Panc1 (cell line): ENCODE results near the gene RCL1. TPM values are rescaled to one million over a fixed set of nuclear protein-coding genes. Genes with fewer than 3 reads are reported as not detected.

Source experiments
- ATAC-seq: fragments of 200-7000 bp; cut with Tn5 transposase; 2 replicates; pipeline ENCODE4 v1.9.1; 2020; ENCODE audit warnings: mild to moderate bottlenecking, moderate library complexity
- BruUV-seq: library from RNA; stranded (reverse); fragments of 400-500 nt; replicated peaks from 2 replicates; lab custom pipeline; 2021; lab: Mats Ljungman, UMichigan
- CTCF ChIA-PET: fragments of 300-600 bp; sonication (Branson Sonifier 250); formaldehyde crosslinking; loops from one replicate; lab custom pipeline; 2022; ENCODE audit warnings: antibody characterized with exemption; lab: Charles Lee
- POLR2A ChIA-PET: fragments of 300-600 bp; sonication (Branson Sonifier 250); formaldehyde crosslinking; loops from one replicate; lab custom pipeline; 2022; ENCODE audit warnings: antibody characterized with exemption; lab: Charles Lee
- DNase-seq: peaks from one replicate; pipeline ENCODE4 v3.0.0-alpha.2; 2010; ENCODE audit warnings: low read depth, low spot score
- H3K27ac ChIP-seq: 2 replicates; pipeline ENCODE4 v1.5.1; 2011; ENCODE audit warnings: mild to moderate bottlenecking, low read length, inconsistent platforms
- H3K27me3 ChIP-seq: fragments of 200-500 bp; sonication (Bioruptor generic); 2 replicates; pipeline ENCODE4 v1.6.0; 2014; ENCODE audit warnings: low read length, inconsistent platforms; ENCODE audit not compliant: control insufficient read depth, insufficient read depth
- H3K36me3 ChIP-seq: fragments of 200-500 bp; sonication (Bioruptor generic); 2 replicates; pipeline ENCODE4 v1.5.1; 2014; ENCODE audit warnings: inconsistent platforms, mild to moderate bottlenecking, low read length, moderate library complexity; ENCODE audit not compliant: control insufficient read depth, insufficient read depth
- H3K4me1 ChIP-seq: 2 replicates; pipeline ENCODE4 v1.5.1; 2011; ENCODE audit warnings: inconsistent platforms, mild to moderate bottlenecking, low read length, moderate library complexity; ENCODE audit not compliant: control insufficient read depth, insufficient read depth
- H3K4me3 ChIP-seq, 2 experiments: 2 replicates each; pipeline ENCODE4 v1.5.1; 2011 to 2012; ENCODE audit warnings: low read depth in 2 of 2, low read length in 2 of 2, mild to moderate bottlenecking in 2 of 2, inconsistent platforms in 1 of 2, moderate library complexity in 1 of 2
- H3K9me3 ChIP-seq: fragments of 200-500 bp; sonication (Bioruptor generic); 2 replicates; pipeline ENCODE4 v1.5.1; 2014; ENCODE audit warnings: low read depth, mild to moderate bottlenecking, inconsistent platforms, low read length, moderate library complexity; ENCODE audit not compliant: control insufficient read depth, insufficient read depth
- POLR2AphosphoS5 ChIP-seq: IDR thresholded peaks from 2 replicates; pipeline ENCODE4 v1.6.1; 2012; ENCODE audit warnings: mild to moderate bottlenecking, low read depth, low read length, moderate library complexity
- SIN3A ChIP-seq: IDR thresholded peaks from 2 replicates; pipeline ENCODE4 v1.6.1; 2012; ENCODE audit warnings: low read depth, mild to moderate bottlenecking, low read length, moderate library complexity, borderline replicate concordance; ENCODE audit not compliant: insufficient read depth
- TCF7L2 ChIP-seq: IDR thresholded peaks from 2 replicates; pipeline ENCODE4 v1.6.1; 2011; ENCODE audit warnings: mild to moderate bottlenecking, low read depth, low read length, inconsistent platforms
- in situ Hi-C: cut with HindIII; loops from 2 replicates; pipeline ENCODE4 v1.10.0; 2016; ENCODE audit warnings: low sequenced_read_pairs, low pct_unique_long_range_greater_than_20kb
- intact Hi-C: fragments of 100-400 bp; cut with micrococcal nuclease; formaldehyde crosslinking; loops from one replicate; pipeline ENCODE4 v1.10.0; 2022; ENCODE audit not compliant: unreplicated experiment
- total RNA-seq: library from RNA; stranded (reverse); gene quantifications from one replicate; pipeline ENCODE4 v1.2.1, GENCODE V29; 2021; ENCODE audit not compliant: unreplicated experiment
- TF ChIP-seq, protein P1 (sequence below), 2 experiments: IDR thresholded peaks; 2 replicates each; pipeline ENCODE4 v1.6.1; 2011 to 2012; ENCODE audit warnings: low read depth in 2 of 2, control low read depth in 1 of 2, low read length in 1 of 2, mild to moderate bottlenecking in 1 of 2, moderate library complexity in 1 of 2; ENCODE audit not compliant: insufficient read depth in 1 of 2
- TF ChIP-seq, protein P2 (sequence below): fragments of 450-650 bp; IDR thresholded peaks from 2 replicates; pipeline ENCODE4 v1.5.1; 2017; ENCODE audit warnings: mild to moderate bottlenecking

The RCL1 gene
- total RNA-seq, 1 experiment from 2014 or later = 11.2 TPM

GRCh38 chr9:4886698-4887097 is 94.0 kb downstream of the RCL1 start:
- intact Hi-C loops (no loop called here), in situ Hi-C loops (no loop called here)
- Histone ChIP-seq H3K27ac (no peak overlapping the region), H3K9me3 (no peaks in the 10 kb centered on the region), H3K27me3 (no peaks in the 10 kb centered on the region), H3K4me1 (no peaks in the 10 kb centered on the region), H3K4me3 (no peak overlapping the region), H3K36me3 (no peaks in the 10 kb centered on the region)
- CTCF ChIA-PET = no interaction called here
- DNase-seq (no peak), ATAC-seq (no peak)
- TF ChIP-seq TCF7L2 (no peak), SIN3A (no peak)
- TF ChIP-seq, protein P1, sequence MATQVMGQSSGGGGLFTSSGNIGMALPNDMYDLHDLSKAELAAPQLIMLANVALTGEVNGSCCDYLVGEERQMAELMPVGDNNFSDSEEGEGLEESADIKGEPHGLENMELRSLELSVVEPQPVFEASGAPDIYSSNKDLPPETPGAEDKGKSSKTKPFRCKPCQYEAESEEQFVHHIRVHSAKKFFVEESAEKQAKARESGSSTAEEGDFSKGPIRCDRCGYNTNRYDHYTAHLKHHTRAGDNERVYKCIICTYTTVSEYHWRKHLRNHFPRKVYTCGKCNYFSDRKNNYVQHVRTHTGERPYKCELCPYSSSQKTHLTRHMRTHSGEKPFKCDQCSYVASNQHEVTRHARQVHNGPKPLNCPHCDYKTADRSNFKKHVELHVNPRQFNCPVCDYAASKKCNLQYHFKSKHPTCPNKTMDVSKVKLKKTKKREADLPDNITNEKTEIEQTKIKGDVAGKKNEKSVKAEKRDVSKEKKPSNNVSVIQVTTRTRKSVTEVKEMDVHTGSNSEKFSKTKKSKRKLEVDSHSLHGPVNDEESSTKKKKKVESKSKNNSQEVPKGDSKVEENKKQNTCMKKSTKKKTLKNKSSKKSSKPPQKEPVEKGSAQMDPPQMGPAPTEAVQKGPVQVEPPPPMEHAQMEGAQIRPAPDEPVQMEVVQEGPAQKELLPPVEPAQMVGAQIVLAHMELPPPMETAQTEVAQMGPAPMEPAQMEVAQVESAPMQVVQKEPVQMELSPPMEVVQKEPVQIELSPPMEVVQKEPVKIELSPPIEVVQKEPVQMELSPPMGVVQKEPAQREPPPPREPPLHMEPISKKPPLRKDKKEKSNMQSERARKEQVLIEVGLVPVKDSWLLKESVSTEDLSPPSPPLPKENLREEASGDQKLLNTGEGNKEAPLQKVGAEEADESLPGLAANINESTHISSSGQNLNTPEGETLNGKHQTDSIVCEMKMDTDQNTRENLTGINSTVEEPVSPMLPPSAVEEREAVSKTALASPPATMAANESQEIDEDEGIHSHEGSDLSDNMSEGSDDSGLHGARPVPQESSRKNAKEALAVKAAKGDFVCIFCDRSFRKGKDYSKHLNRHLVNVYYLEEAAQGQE (IDR thresholded peaks at IDR 0.05; ENCODE audit: insufficient read depth in 1 of 2, low read depth in 2 of 2, low read length in 1 of 2) = no peak
- POLR2A ChIA-PET = no interaction called here
- BruUV-seq = no TSS peak

GRCh38 chr9:4887556-4887955 is 94.8 kb downstream of the RCL1 start:
- no peak overlapping the region for H3K4me3 ChIP-seq
- no TSS peak for BruUV-seq
- no peaks in the 10 kb centered on the region for H3K27me3 ChIP-seq
- POLR2A ChIA-PET = no interaction called here
- H3K4me1 ChIP-seq = no peaks in the 10 kb centered on the region
- no peak overlapping the region for H3K27ac ChIP-seq
- in situ Hi-C loops = no loop called here
- CTCF ChIA-PET = no interaction called here
- no peaks in the 10 kb centered on the region for H3K9me3 ChIP-seq
- DNase-seq (no peak), ATAC-seq (no peak)
- TF ChIP-seq, protein P2, sequence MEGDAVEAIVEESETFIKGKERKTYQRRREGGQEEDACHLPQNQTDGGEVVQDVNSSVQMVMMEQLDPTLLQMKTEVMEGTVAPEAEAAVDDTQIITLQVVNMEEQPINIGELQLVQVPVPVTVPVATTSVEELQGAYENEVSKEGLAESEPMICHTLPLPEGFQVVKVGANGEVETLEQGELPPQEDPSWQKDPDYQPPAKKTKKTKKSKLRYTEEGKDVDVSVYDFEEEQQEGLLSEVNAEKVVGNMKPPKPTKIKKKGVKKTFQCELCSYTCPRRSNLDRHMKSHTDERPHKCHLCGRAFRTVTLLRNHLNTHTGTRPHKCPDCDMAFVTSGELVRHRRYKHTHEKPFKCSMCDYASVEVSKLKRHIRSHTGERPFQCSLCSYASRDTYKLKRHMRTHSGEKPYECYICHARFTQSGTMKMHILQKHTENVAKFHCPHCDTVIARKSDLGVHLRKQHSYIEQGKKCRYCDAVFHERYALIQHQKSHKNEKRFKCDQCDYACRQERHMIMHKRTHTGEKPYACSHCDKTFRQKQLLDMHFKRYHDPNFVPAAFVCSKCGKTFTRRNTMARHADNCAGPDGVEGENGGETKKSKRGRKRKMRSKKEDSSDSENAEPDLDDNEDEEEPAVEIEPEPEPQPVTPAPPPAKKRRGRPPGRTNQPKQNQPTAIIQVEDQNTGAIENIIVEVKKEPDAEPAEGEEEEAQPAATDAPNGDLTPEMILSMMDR = no peak
- TF ChIP-seq TCF7L2 = no peak
- no peak for TF ChIP-seq SIN3A
- no peak for TF ChIP-seq POLR2AphosphoS5
- TF ChIP-seq, protein P1 (IDR thresholded peaks at IDR 0.05; ENCODE audit: insufficient read depth in 1 of 2, low read depth in 2 of 2, low read length in 1 of 2) = no peak
- intact Hi-C loops = no loop called here
- no peaks in the 10 kb centered on the region for H3K36me3 ChIP-seq
